ENCODE measurements around the gene ALOX15B.

Gene ALOX15B

GRCh38 chr17:8038954-8039610 lies at the start of gene ALOX15B:
Gene ALOX15B, plus strand, starts transcription at chr17:8039059. Its CDS starts 97 bp downstream, at chr17:8039156.
- no peak for DNase-seq (ENCODE audit: low read depth)

GRCh38 chr17:7989781-7990655 lies 48.8 kb upstream of the ALOX15B start:
- DNase-seq (ENCODE audit: low read depth), result no peak

GRCh38 chr17:7992516-7992915 lies 46.3 kb upstream of the ALOX15B start:
- DNase-seq (ENCODE audit: low read depth), result no peak

- no peak for DNase-seq (ENCODE audit: low read depth)
Measured at GRCh38 chr17:7992924-7993323, 45.9 kb upstream of the ALOX15B start.

GRCh38 chr17:7993972-7994589 lies 44.8 kb upstream of the ALOX15B start:
- DNase-seq (ENCODE audit: low read depth), result no peak

GRCh38 chr17:7995724-7996123 lies 43.1 kb upstream of the ALOX15B start:
- no peak for DNase-seq (ENCODE audit: low read depth)

- no peak for DNase-seq (ENCODE audit: low read depth)
Measured at GRCh38 chr17:7997186-7997585, 41.7 kb upstream of the ALOX15B start.

- no peak for DNase-seq (ENCODE audit: low read depth)
Measured at GRCh38 chr17:8001976-8002720, 36.7 kb upstream of the ALOX15B start, which contains the start of gene GUCY2D. Gene GUCY2D, plus strand, starts transcription at chr17:8002615. Its CDS starts 433 bp downstream, at chr17:8003048.

GRCh38 chr17:8002721-8003593 lies 35.9 kb upstream of the ALOX15B start:
- DNase-seq (ENCODE audit: low read depth), result no peak

- no peak for DNase-seq (ENCODE audit: low read depth)
Measured at GRCh38 chr17:8003594-8004181, 35.2 kb upstream of the ALOX15B start.

GRCh38 chr17:8004899-8005298 lies 34.0 kb upstream of the ALOX15B start:
- no peak for DNase-seq (ENCODE audit: low read depth)

- DNase-seq (ENCODE audit: low read depth), result no peak
Measured at GRCh38 chr17:8005357-8005756, 33.5 kb upstream of the ALOX15B start.

GRCh38 chr17:8005967-8006730 lies 32.7 kb upstream of the ALOX15B start:
- no peak for DNase-seq (ENCODE audit: low read depth)

GRCh38 chr17:8006836-8007680 lies 31.8 kb upstream of the ALOX15B start:
- DNase-seq (ENCODE audit: low read depth), result no peak

- DNase-seq (ENCODE audit: low read depth), result no peak
Measured at GRCh38 chr17:8007836-8008235, 31.0 kb upstream of the ALOX15B start.

GRCh38 chr17:8012045-8012580 lies 26.7 kb upstream of the ALOX15B start:
- DNase-seq (ENCODE audit: low read depth), result no peak

- DNase-seq (ENCODE audit: low read depth), result no peak
Measured at GRCh38 chr17:8012996-8013640, 25.7 kb upstream of the ALOX15B start.
